Measurements from ENCODE around the gene UBC.

The UBC gene

GRCh38 chr12:124864326-124864752 lies 50.1 kb downstream of the UBC start:
- no peak for DNase-seq (ENCODE audit: low read depth)

GRCh38 chr12:124863416-124864325 lies 50.8 kb downstream of the UBC start, which contains the start of gene SCARB1:
Gene SCARB1, minus strand, starts transcription at chr12:124863864. Its CDS starts 144 bp downstream, at chr12:124863720.
- DNase-seq (ENCODE audit: low read depth), result peak; percentile 23

GRCh38 chr12:124862768-124863415 lies 51.6 kb downstream of the UBC start:
- DNase-seq (ENCODE audit: low read depth), result no peak

- DNase-seq (ENCODE audit: low read depth), result no peak
These were observed 52.4 kb downstream of the UBC start for GRCh38 chr12:124861898-124862676.
